H1 (cell line): ENCODE results near the gene CLIP3. TPM values are rescaled to one million over a fixed set of nuclear protein-coding genes. Genes with fewer than 3 reads are reported as not detected.
A peak's percentile ranks its signal among the peaks of the same experiment; 100 is the strongest.

Experiments used
- CTCF ChIA-PET: fragments of 300-600 bp; sonication (Branson Sonifier 250); formaldehyde crosslinking; loops from one replicate; lab custom pipeline; 2021; ENCODE audit not compliant: partially characterized antibody; lab: Charles Lee
- POLR2A ChIA-PET: fragments of 300-600 bp; sonication (Branson Sonifier 250); formaldehyde crosslinking; loops from one replicate; lab custom pipeline; 2021; ENCODE audit warnings: inconsistent platforms; ENCODE audit not compliant: partially characterized antibody; lab: Charles Lee
- DNase-seq, 2 experiments: peaks; one replicate each; pipeline versions ENCODE4 v3.0.0 to v3.0.0-alpha.2; 2010 to 2022; ENCODE audit warnings: low spot score in 2 of 2, low read depth in 1 of 2, mixed read lengths in 1 of 2
- FAIRE-seq: peaks from 2 replicates; lab custom pipeline; 2011; peaks lifted over from hg19 to GRCh38; lab: Jason Lieb, UNC
- H2AFZ ChIP-seq: 2 replicates; pipeline ENCODE4 v1.8.1; 2012; ENCODE audit warnings: low read length, inconsistent platforms
- H2AK5ac ChIP-seq: 2 replicates; pipeline ENCODE4 v1.6.1; 2013; ENCODE audit warnings: low read depth, low read length
- H2BK120ac ChIP-seq: replicated peaks from 2 replicates; pipeline ENCODE3; 2013; ENCODE audit warnings: low read depth, low read length, inconsistent platforms
- H2BK12ac ChIP-seq: 2 replicates; pipeline ENCODE4 v1.6.1; 2013; ENCODE audit warnings: low read depth, low read length
- H2BK15ac ChIP-seq: 2 replicates; pipeline ENCODE4 v1.6.1; 2013; ENCODE audit warnings: low read length
- H2BK20ac ChIP-seq: 2 replicates; pipeline ENCODE4 v1.6.1; 2013; ENCODE audit warnings: low read length
- H2BK5ac ChIP-seq: 2 replicates; pipeline ENCODE4 v1.6.1; 2013; ENCODE audit warnings: low read depth, low read length
- H3K14ac ChIP-seq: 2 replicates; pipeline ENCODE4 v1.6.1; 2013; ENCODE audit warnings: inconsistent platforms; ENCODE audit not compliant: insufficient read length
- H3K18ac ChIP-seq: 2 replicates; pipeline ENCODE4 v1.6.1; 2013; ENCODE audit warnings: low read length; ENCODE audit errors: extremely low read depth
- H3K23ac ChIP-seq: 2 replicates; pipeline ENCODE4 v1.6.1; 2013; ENCODE audit warnings: inconsistent platforms; ENCODE audit not compliant: insufficient read length
- H3K23me2 ChIP-seq: 2 replicates; pipeline ENCODE4 v1.6.1; 2013; ENCODE audit warnings: low read depth, low read length
- H3K27ac ChIP-seq: 2 replicates; pipeline ENCODE4 v1.6.1; 2011; ENCODE audit warnings: low read depth, low read length, inconsistent platforms
- H3K27me3 ChIP-seq, 4 experiments: replicated peaks in 1 of 4; 1 replicate in 1 of 4; 2 replicates in 3 of 4; pipeline versions ENCODE4 v1.6.1 to v1.8.1; 2011 to 2013; ENCODE audit warnings: low read length in 3 of 4, mild to moderate bottlenecking in 3 of 4, inconsistent platforms in 2 of 4, mixed read lengths in 2 of 4, moderate library complexity in 1 of 4; ENCODE audit not compliant: control insufficient read depth in 3 of 4, insufficient read depth in 3 of 4; ENCODE audit errors: extremely low read depth in 1 of 4
- H3K36me3 ChIP-seq, 4 experiments: 2 replicates each; pipeline versions ENCODE4 v1.6.1 to v1.8.1; 2011 to 2013; ENCODE audit warnings: mild to moderate bottlenecking in 4 of 4, low read length in 3 of 4, moderate library complexity in 2 of 4, control low read depth in 1 of 4, inconsistent platforms in 1 of 4; ENCODE audit not compliant: insufficient read depth in 4 of 4, control insufficient read depth in 2 of 4
- H3K4ac ChIP-seq: replicated peaks from 2 replicates; pipeline ENCODE3; 2013; ENCODE audit warnings: low read length, low read depth, mixed read lengths, inconsistent platforms; ENCODE audit not compliant: insufficient read length
- H3K4me1 ChIP-seq, 4 experiments: replicated peaks in 1 of 4; 1 replicate in 1 of 4; 2 replicates in 3 of 4; pipeline versions ENCODE4 v1.6.1 to v1.8.1; 2011 to 2013; ENCODE audit warnings: low read length in 3 of 4, inconsistent platforms in 2 of 4, mixed read lengths in 1 of 4; ENCODE audit not compliant: insufficient read depth in 4 of 4, control insufficient read depth in 3 of 4
- H3K4me2 ChIP-seq, 2 experiments: 2 replicates each; pipeline versions ENCODE4 v1.6.1 to v1.8.1; 2011 to 2013; ENCODE audit warnings: low read depth in 2 of 2, low read length in 2 of 2, control low read depth in 1 of 2, inconsistent platforms in 1 of 2, mild to moderate bottlenecking in 1 of 2; ENCODE audit not compliant: insufficient read depth in 1 of 2
- H3K4me3 ChIP-seq, 4 experiments: fragments of 200-600, 300-600 bp in 1 of 4; sonication (generic), shearing (Covaris generic), sonication (Bioruptor Twin) in 1 of 4; 2 replicates each; pipeline versions ENCODE4 v1.5.1 to v1.8.1; 2011 to 2016; ENCODE audit warnings: low read length in 4 of 4, low read depth in 3 of 4, control low read depth in 2 of 4, inconsistent platforms in 2 of 4, mild to moderate bottlenecking in 2 of 4, mixed read lengths in 1 of 4, moderate library complexity in 1 of 4; ENCODE audit not compliant: insufficient read depth in 2 of 4; ENCODE audit errors: extremely low read depth in 1 of 4
- H3K56ac ChIP-seq: replicated peaks from 2 replicates; pipeline ENCODE3; 2013; ENCODE audit warnings: low read depth, mild to moderate bottlenecking, mixed read lengths, low read length, inconsistent platforms; ENCODE audit not compliant: insufficient read length
- H3K79me1 ChIP-seq: 2 replicates; pipeline ENCODE4 v1.6.1; 2013; ENCODE audit warnings: low read depth, low read length, control low read depth
- H3K79me2 ChIP-seq, 2 experiments: 2 replicates each; pipeline versions ENCODE4 v1.6.1 to v1.8.1; 2012 to 2013; ENCODE audit warnings: low read length in 2 of 2, mild to moderate bottlenecking in 2 of 2, inconsistent platforms in 1 of 2; ENCODE audit not compliant: insufficient read depth in 2 of 2, control insufficient read depth in 1 of 2
- H3K9ac ChIP-seq, 4 experiments: replicated peaks in 1 of 4; 1 replicate in 1 of 4; 2 replicates in 3 of 4; pipeline versions ENCODE4 v1.6.1 to v1.8.1; 2011 to 2013; ENCODE audit warnings: low read depth in 3 of 4, low read length in 3 of 4, control low read depth in 2 of 4, mild to moderate bottlenecking in 2 of 4, moderate library complexity in 2 of 4, inconsistent platforms in 1 of 4; ENCODE audit errors: extremely low read depth in 1 of 4
- H3K9me3 ChIP-seq, 2 experiments: 2 replicates each; pipeline versions ENCODE4 v1.6.1 to v1.8.1; 2012 to 2013; ENCODE audit warnings: mild to moderate bottlenecking in 2 of 2, moderate library complexity in 2 of 2, control low read depth in 1 of 2, inconsistent platforms in 1 of 2, low read depth in 1 of 2, low read length in 1 of 2, mixed read lengths in 1 of 2; ENCODE audit not compliant: insufficient read depth in 2 of 2
- H4K20me1 ChIP-seq, 2 experiments: replicated peaks in 1 of 2; 2 replicates each; pipeline versions ENCODE3 to v1.8.1; 2011 to 2013; ENCODE audit warnings: inconsistent platforms in 2 of 2, low read length in 2 of 2, mild to moderate bottlenecking in 1 of 2; ENCODE audit not compliant: insufficient read depth in 2 of 2, control insufficient read depth in 1 of 2
- H4K5ac ChIP-seq: 2 replicates; pipeline ENCODE4 v1.6.1; 2013; ENCODE audit warnings: low read length, low read depth, mixed read lengths, inconsistent platforms; ENCODE audit not compliant: insufficient read length
- H4K8ac ChIP-seq: 2 replicates; pipeline ENCODE4 v1.8.0; 2013; ENCODE audit warnings: mild to moderate bottlenecking, moderate library complexity, low read length, inconsistent platforms; ENCODE audit not compliant: insufficient read depth; ENCODE audit errors: extremely low read depth
- H4K91ac ChIP-seq: replicated peaks from 2 replicates; pipeline ENCODE3; 2013; ENCODE audit warnings: low read length, mixed read lengths, inconsistent platforms; ENCODE audit not compliant: insufficient read length
- ASH2L ChIP-seq: fragments of 200-600, 300-600 bp; sonication (generic); IDR thresholded peaks from one replicate; pipeline ENCODE4 v1.7.1; 2017; ENCODE audit warnings: low read length
- BRCA1 ChIP-seq: IDR thresholded peaks from 2 replicates; pipeline ENCODE4 v1.6.1; 2012; ENCODE audit warnings: low read depth, low read length, improper control_type of control experiment
- CBX5 ChIP-seq: fragments of 300-800, 300-1000 bp; sonication (generic); IDR thresholded peaks from 2 replicates; pipeline ENCODE4 v1.7.1; 2016; ENCODE audit warnings: antibody characterized with exemption, low read length, low read depth
- EZH2 ChIP-seq: fragments of 200-600 bp; sonication (generic); IDR thresholded peaks from 2 replicates; pipeline ENCODE4 v1.7.1; 2012; ENCODE audit warnings: low read depth, mild to moderate bottlenecking, moderate library complexity, low read length, inconsistent platforms; ENCODE audit not compliant: severe bottlenecking
- FOSL1 ChIP-seq: IDR thresholded peaks from 2 replicates; pipeline ENCODE4 v1.6.1; 2011; ENCODE audit warnings: mild to moderate bottlenecking, low read depth, low read length, moderate library complexity; ENCODE audit not compliant: insufficient read depth
- GTF2F1 ChIP-seq: IDR thresholded peaks from 2 replicates; pipeline ENCODE4 v1.6.1; 2012; ENCODE audit warnings: low read depth, low read length, improper control_type of control experiment, borderline replicate concordance
- HDAC2 ChIP-seq, 2 experiments: fragments of 300-600 bp in 1 of 2; sonication (generic) in 1 of 2; IDR thresholded peaks; 2 replicates each; pipeline ENCODE4 v1.6.1; 2011 to 2012; ENCODE audit warnings: low read depth in 2 of 2, low read length in 2 of 2, mild to moderate bottlenecking in 2 of 2, moderate library complexity in 2 of 2, borderline replicate concordance in 1 of 2, inconsistent platforms in 1 of 2
- JUND ChIP-seq: IDR thresholded peaks from 2 replicates; pipeline ENCODE4 v1.6.1; 2011; ENCODE audit warnings: mild to moderate bottlenecking, improper control_type of control experiment, low read length
- KDM5A ChIP-seq: fragments of 200-600 bp; IDR thresholded peaks from 2 replicates; pipeline ENCODE4 v1.7.1; 2012; ENCODE audit warnings: mild to moderate bottlenecking, low read length, inconsistent platforms, mixed read lengths
- WGBS, 2 experiments: shearing (Covaris generic) in 1 of 2; methylation state at CpG; one replicate each; pipeline versions ENCODE4 v1.1.6 to v1.1.7; 2013 to 2015; ENCODE audit warnings: low lambda C conversion rate in 2 of 2, mixed read lengths in 2 of 2, inconsistent platforms in 1 of 2, low coverage in 1 of 2, missing lambda C conversion rate in 1 of 2; ENCODE audit not compliant: insufficient replicate concordance in 2 of 2, insufficient coverage in 1 of 2, insufficient read length in 1 of 2; ENCODE audit errors: extremely low coverage in 1 of 2, missing lambda C conversion rate in 1 of 2; 5-methylcytosine and 5-hydroxymethylcytosine counted together
- polyA plus RNA-seq, 7 experiments: library from polyadenylated mRNA; depleted of rRNA in 3 of 7; stranded (reverse) in 5 of 7; unstranded in 2 of 7; fragments of >200 nt in 5 of 7; fragments of 200-250 nt in 2 of 7; gene quantifications; 1 replicate in 5 of 7; 2 replicates in 1 of 7; 4 replicates in 1 of 7; pipeline versions ENCODE4 v1.2.1 to v1.2.3, GENCODE V29; 2011 to 2013; ENCODE audit warnings: missing spikeins in 2 of 7, mixed read lengths in 2 of 7
- total RNA-seq: library from RNA; stranded (reverse); fragmentation: NEBNext Ultra II Directional; extraction: Animal tissue kit (Norgen Biotek cat#: 25700); gene quantifications from 2 replicates; pipeline ENCODE4 v1.2.1, GENCODE V29; 2021
- TF ChIP-seq, protein P1 (sequence below): IDR thresholded peaks from 2 replicates; pipeline ENCODE4 v1.6.1; 2012; ENCODE audit warnings: inconsistent platforms

The CLIP3 gene
- total and polyA plus RNA-seq, 2 of the 8 experiments (the other 6 are each of a cell fraction or from before 2014, with no cell fraction given) = 5.9 to 21.7 TPM

DNA sequence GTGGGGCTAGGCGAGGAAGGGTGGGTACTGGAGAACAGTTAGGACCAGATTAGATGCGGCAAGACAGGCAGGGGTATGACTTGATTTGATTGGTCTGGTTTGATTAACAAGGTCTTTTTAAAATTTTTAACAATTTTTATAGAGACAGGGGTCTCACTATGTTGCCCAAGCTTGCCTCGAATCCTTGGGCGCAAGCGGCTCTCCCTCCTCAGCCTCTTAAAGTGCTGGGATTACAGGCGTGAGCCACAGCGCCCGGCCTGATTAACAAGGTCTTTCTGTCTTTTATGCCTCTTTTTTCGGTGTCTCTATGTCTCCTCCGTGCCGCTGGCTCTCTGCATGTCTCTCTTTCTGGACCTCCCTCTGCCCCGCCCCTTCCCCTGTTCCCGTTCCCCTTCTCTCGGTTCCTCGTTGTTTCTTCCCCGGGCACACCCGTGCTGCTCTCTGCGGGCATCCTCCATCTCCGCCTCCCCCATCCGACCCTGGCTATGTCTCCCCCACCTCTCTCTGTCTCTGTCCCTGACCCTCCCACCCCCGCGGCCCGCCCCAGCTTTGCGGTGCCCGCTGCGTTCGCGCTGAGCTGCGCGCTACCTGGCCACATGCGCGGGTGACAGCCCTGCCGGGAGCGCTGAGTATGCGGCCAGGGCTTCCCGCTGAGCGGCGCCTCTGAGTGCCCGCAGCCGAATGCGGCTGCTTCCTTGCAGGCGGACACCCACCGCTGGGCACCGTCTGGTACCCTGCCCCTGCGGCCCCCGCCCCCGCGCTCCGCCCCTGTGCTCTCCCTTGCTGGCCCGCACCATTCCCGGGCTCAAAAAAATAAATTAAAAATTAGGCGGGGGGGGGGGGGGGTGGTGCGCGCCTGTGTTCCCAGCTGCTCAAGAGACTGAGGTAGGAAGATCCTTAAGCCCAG lies 45.8 kb downstream of the CLIP3 start:
- Histone ChIP-seq H3K9me3 (no peaks in the 10 kb centered on the region; a peak in 1 of 4 replicates), H3K36me3 (no peaks in the 10 kb centered on the region), H3K18ac (no peak overlapping the region), H4K91ac (no peak overlapping the region), H2BK5ac (no peak overlapping the region), H3K4me3 (peak overlapping the region; percentile 23 to 58 (median 33)), H2BK12ac (no peak overlapping the region), H2BK15ac (no peak overlapping the region), H3K4me1 (0 out of 7 replicates have a peak, but pooled peaks cover 0 to 4% (median 0%) of the 10 kb centered on the region in 4 experiments), H3K56ac (no peak overlapping the region), H3K79me2 (no peaks in the 10 kb centered on the region), H2AFZ (no peak overlapping the region; the same call in 1 of the 2 replicates), H3K79me1 (no peaks in the 10 kb centered on the region), H3K4ac (no peak overlapping the region), H2BK120ac (no peak overlapping the region), H2BK20ac (no peak overlapping the region), H4K8ac (no peak overlapping the region), H3K27ac (no peak overlapping the region), H4K20me1 (no peaks in the 10 kb centered on the region), H3K27me3 (peaks cover 0 to 16% (median 13%) of the 10 kb centered on the region in 4 experiments; a peak in 5 of 7 replicates), H4K5ac (no peak overlapping the region), H3K14ac (no peak overlapping the region), H3K23me2 (peaks cover 4% of the 10 kb centered on the region; the same call in 1 of the 2 replicates), H3K23ac (no peak overlapping the region), H3K4me2 (peak overlapping the region; percentile 54 to 70), H2AK5ac (no peak overlapping the region), H3K9ac (no peak overlapping the region)
- DNase-seq (peak in 1 of 2 experiments; percentile 80), FAIRE-seq (no peak)
- TF ChIP-seq HDAC2 (IDR thresholded peaks at IDR 0.05; ENCODE audit: borderline replicate concordance in 1 of 2, low read depth in 2 of 2, low read length in 2 of 2) = peak in 1 of 2 experiments; percentile 39; a peak in 1 of 4 replicates
- no peak for TF ChIP-seq ASH2L
- no peak for TF ChIP-seq JUND
- no peak for TF ChIP-seq BRCA1
- no peak for TF ChIP-seq GTF2F1
- TF ChIP-seq CBX5 = no peak
- TF ChIP-seq, protein P1, sequence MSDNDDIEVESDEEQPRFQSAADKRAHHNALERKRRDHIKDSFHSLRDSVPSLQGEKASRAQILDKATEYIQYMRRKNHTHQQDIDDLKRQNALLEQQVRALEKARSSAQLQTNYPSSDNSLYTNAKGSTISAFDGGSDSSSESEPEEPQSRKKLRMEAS = peak; percentile 70
- no peak for TF ChIP-seq KDM5A
- TF ChIP-seq FOSL1 = no peak
- TF ChIP-seq EZH2 = no peak
- ChIA-PET POLR2A (interaction anchor here (1.6 kb wide), 1 partner anchor 9 kb away, joined by 5 read pairs; no protein-coding TSS in a partner anchor), CTCF (interaction anchor here (1.1 to 3.0 kb wide), 4 partner anchors 9 to 175 kb away, joined by 3 to 15 read pairs (median 4); no protein-coding TSS in a partner anchor)
- 20% methylated on average over 26 of the region's 54 CpGs; no CpG with 5 or more reads in 1 of the 2 experiments for WGBS, 2 experiments
